Mesenchymal stem cell (in vitro differentiated cells and primary cell): ENCODE data around the gene DENND4B.

ENCODE experiments used
- DNase-seq: peaks from one replicate; pipeline ENCODE4 v3.0.0-alpha.2; 2013
- H2AFZ ChIP-seq: one replicate; pipeline ENCODE4 v1.6.1; 2013; ENCODE audit warnings: low read depth, mild to moderate bottlenecking, control low read depth, inconsistent platforms, low read length, moderate library complexity
- H2AK5ac ChIP-seq: 2 replicates; pipeline ENCODE4 v1.6.1; 2013; ENCODE audit warnings: low read length, moderate library complexity, mild to moderate bottlenecking, inconsistent platforms; ENCODE audit not compliant: severe bottlenecking
- H2BK120ac ChIP-seq: one replicate; pipeline ENCODE4 v1.6.1; 2013; ENCODE audit warnings: low read depth, mild to moderate bottlenecking, inconsistent platforms, low read length, moderate library complexity
- H2BK12ac ChIP-seq, 2 experiments: one replicate each; pipeline ENCODE4 v1.6.1; 2013; ENCODE audit warnings: inconsistent platforms in 2 of 2, low read length in 2 of 2, mild to moderate bottlenecking in 2 of 2, moderate library complexity in 2 of 2, control low read depth in 1 of 2
- H2BK15ac ChIP-seq: one replicate; pipeline ENCODE4 v1.6.1; 2013; ENCODE audit warnings: mild to moderate bottlenecking, low read depth, inconsistent platforms; ENCODE audit not compliant: poor library complexity, severe bottlenecking
- H2BK5ac ChIP-seq: 2 replicates; pipeline ENCODE4 v1.6.1; 2013; ENCODE audit warnings: low read depth, mild to moderate bottlenecking, low read length, control low read depth, inconsistent platforms; ENCODE audit not compliant: poor library complexity, severe bottlenecking
- H3K14ac ChIP-seq, 2 experiments: one replicate each; pipeline ENCODE4 v1.6.1; 2013; ENCODE audit warnings: inconsistent platforms in 2 of 2, low read length in 2 of 2, control low read depth in 1 of 2, mild to moderate bottlenecking in 1 of 2, moderate library complexity in 1 of 2
- H3K18ac ChIP-seq, 2 experiments: one replicate each; pipeline ENCODE4 v1.6.1; 2013; ENCODE audit warnings: inconsistent platforms in 2 of 2, low read length in 2 of 2, control low read depth in 1 of 2, low read depth in 1 of 2, mild to moderate bottlenecking in 1 of 2
- H3K23ac ChIP-seq, 2 experiments: one replicate each; pipeline ENCODE4 v1.6.1; 2013; ENCODE audit warnings: inconsistent platforms in 2 of 2, low read length in 2 of 2, mild to moderate bottlenecking in 2 of 2, moderate library complexity in 2 of 2, control low read depth in 1 of 2
- H3K27ac ChIP-seq: 2 replicates; pipeline ENCODE4 v1.5.1; 2013; ENCODE audit warnings: mild to moderate bottlenecking, moderate library complexity, low read length, control low read depth, inconsistent platforms; ENCODE audit not compliant: poor library complexity, severe bottlenecking
- H3K27me3 ChIP-seq, 2 experiments: 2 replicates each; pipeline versions ENCODE4 v1.6.1 to v1.7.0; 2013; ENCODE audit warnings: low read length in 2 of 2, mild to moderate bottlenecking in 2 of 2, moderate library complexity in 2 of 2, control low read depth in 1 of 2, inconsistent platforms in 1 of 2; ENCODE audit not compliant: control insufficient read depth in 1 of 2, insufficient read depth in 1 of 2
- H3K36me3 ChIP-seq, 2 experiments: 2 replicates each; pipeline versions ENCODE4 v1.6.1 to v1.7.0; 2013; ENCODE audit warnings: low read length in 2 of 2, control low read depth in 1 of 2, inconsistent platforms in 1 of 2, low read depth in 1 of 2, mild to moderate bottlenecking in 1 of 2; ENCODE audit not compliant: insufficient read depth in 2 of 2, control insufficient read depth in 1 of 2
- H3K4ac ChIP-seq, 2 experiments: one replicate each; pipeline ENCODE4 v1.6.1; 2013; ENCODE audit warnings: inconsistent platforms in 2 of 2, low read length in 2 of 2, mild to moderate bottlenecking in 2 of 2, moderate library complexity in 2 of 2, control low read depth in 1 of 2, low read depth in 1 of 2
- H3K4me1 ChIP-seq: 2 replicates; pipeline ENCODE4 v1.6.1; 2013; ENCODE audit warnings: low read depth, low read length, control low read depth; ENCODE audit not compliant: control insufficient read depth, insufficient read depth
- H3K4me2 ChIP-seq: 2 replicates; pipeline ENCODE4 v1.6.1; 2013; ENCODE audit warnings: low read length, mild to moderate bottlenecking, inconsistent platforms; ENCODE audit not compliant: poor library complexity, severe bottlenecking
- H3K4me3 ChIP-seq, 2 experiments: 2 replicates each; pipeline versions ENCODE4 v1.5.1 to v1.7.0; 2013; ENCODE audit warnings: low read length in 2 of 2, mild to moderate bottlenecking in 2 of 2, control low read depth in 1 of 2, low read depth in 1 of 2; ENCODE audit not compliant: insufficient read depth in 1 of 2
- H3K79me1 ChIP-seq: replicated peaks from 2 replicates; pipeline ENCODE4 v1.6.1; 2013; ENCODE audit warnings: mild to moderate bottlenecking, control low read depth, low read length, inconsistent platforms; ENCODE audit not compliant: poor library complexity, severe bottlenecking
- H3K9ac ChIP-seq: 2 replicates; pipeline ENCODE4 v1.7.0; 2013; ENCODE audit warnings: mild to moderate bottlenecking, low read length, moderate library complexity
- H3K9me3 ChIP-seq: 2 replicates; pipeline ENCODE4 v1.7.0; 2013; ENCODE audit warnings: mild to moderate bottlenecking, low read length; ENCODE audit not compliant: control insufficient read depth
- H4K8ac ChIP-seq: one replicate; pipeline ENCODE4 v1.6.1; 2013; ENCODE audit warnings: inconsistent platforms, mild to moderate bottlenecking, low read length, moderate library complexity
- H4K91ac ChIP-seq: one replicate; pipeline ENCODE4 v1.6.1; 2013; ENCODE audit warnings: mild to moderate bottlenecking, low read length, inconsistent platforms
- WGBS: methylation state at CpG from one replicate; pipeline ENCODE4 v1.1.7; 2013; ENCODE audit warnings: mixed read lengths; 5-methylcytosine and 5-hydroxymethylcytosine counted together

The DENND4B gene

DNA sequence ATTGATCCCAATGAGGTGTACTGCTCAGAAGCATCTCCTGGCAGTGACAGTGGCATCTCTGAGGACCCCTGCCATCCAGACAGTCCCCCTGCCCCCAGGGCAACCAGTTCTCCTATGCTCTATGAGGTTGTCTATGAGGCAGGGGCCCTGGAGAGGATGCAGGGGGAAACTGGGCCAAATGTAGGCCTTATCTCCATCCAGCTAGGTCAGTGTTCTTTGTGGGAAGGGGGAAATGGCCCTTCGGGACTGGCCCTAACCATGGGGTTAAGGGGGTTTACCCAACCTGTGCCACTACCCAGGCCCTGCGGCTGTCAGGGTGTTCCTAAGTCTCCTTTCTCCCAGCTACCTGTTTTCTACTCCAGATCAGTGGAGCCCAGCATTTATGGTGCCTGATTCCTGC, 22.5 kb upstream of the DENND4B start:
- H3K27ac ChIP-seq, result no peak overlapping the region
- H3K79me1 ChIP-seq, result peaks cover 10% of the 10 kb centered on the region
- H4K91ac ChIP-seq, result peak overlapping the region; percentile 56
- peak overlapping the region in 1 of 2 experiments; percentile 27 for H3K23ac ChIP-seq
- no peak overlapping the region for H3K9ac ChIP-seq
- H3K27me3 ChIP-seq, result no peaks in the 10 kb centered on the region
- no peak overlapping the region for H3K18ac ChIP-seq
- no peak overlapping the region for H3K4me2 ChIP-seq
- H2AK5ac ChIP-seq, result peak overlapping the region; percentile 68
- no peak overlapping the region for H2BK15ac ChIP-seq
- H3K4me3 ChIP-seq, result peak overlapping the region in 1 of 2 experiments; percentile 95
- no peak for DNase-seq
- H2BK5ac ChIP-seq, result no peak overlapping the region
- no peak overlapping the region for H2BK12ac ChIP-seq
- H3K36me3 ChIP-seq, result peaks cover 14 to 16% of the 10 kb centered on the region in 2 experiments
- H2AFZ ChIP-seq, result no peak overlapping the region
- H3K4me1 ChIP-seq, result peaks cover 10% of the 10 kb centered on the region
- H2BK120ac ChIP-seq, result no peak overlapping the region
- H3K14ac ChIP-seq, result no peak overlapping the region
- H4K8ac ChIP-seq, result no peak overlapping the region
- H3K4ac ChIP-seq, result no peak overlapping the region
- 100% methylated on average over 2 of the region's 2 CpGs for WGBS
- no peaks in the 10 kb centered on the region for H3K9me3 ChIP-seq

DNA sequence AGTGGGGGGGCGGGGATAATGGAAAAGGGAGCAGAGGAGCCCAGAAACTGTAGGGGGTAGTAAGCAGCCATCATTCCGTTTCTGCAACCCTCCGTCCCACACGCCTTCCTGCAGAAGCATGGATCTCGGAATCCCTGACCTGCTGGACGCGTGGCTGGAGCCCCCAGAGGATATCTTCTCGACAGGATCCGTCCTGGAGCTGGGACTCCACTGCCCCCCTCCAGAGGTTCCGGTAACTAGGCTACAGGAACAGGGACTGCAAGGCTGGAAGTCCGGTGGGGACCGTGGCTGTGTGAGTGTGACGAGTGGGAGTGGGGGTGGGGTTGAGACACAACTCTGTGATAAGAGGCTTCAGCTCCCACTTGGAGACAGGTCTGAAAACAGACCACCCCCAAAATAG, 21.9 kb upstream of the DENND4B start:
- Histone ChIP-seq H2BK5ac (no peak overlapping the region), H2AK5ac (peak overlapping the region; percentile 11), H2AFZ (no peak overlapping the region), H2BK120ac (no peak overlapping the region), H3K36me3 (peaks cover 8 to 10% of the 10 kb centered on the region in 2 experiments), H3K79me1 (peaks cover 10% of the 10 kb centered on the region), H3K4me2 (peak overlapping the region; percentile 72), H3K14ac (peak overlapping the region in 1 of 2 experiments; percentile 18), H3K9me3 (no peaks in the 10 kb centered on the region), H3K4me1 (peaks cover 10% of the 10 kb centered on the region), H3K4ac (peak overlapping the region; percentile 69 to 94), H3K9ac (peak overlapping the region; percentile 89), H3K27ac (no peak overlapping the region), H2BK12ac (peak overlapping the region in 1 of 2 experiments; percentile 21), H3K23ac (no peak overlapping the region), H3K4me3 (peak overlapping the region in 1 of 2 experiments; percentile 95), H2BK15ac (no peak overlapping the region), H3K27me3 (no peaks in the 10 kb centered on the region), H3K18ac (no peak overlapping the region), H4K8ac (peak overlapping the region; percentile 97), H4K91ac (peak overlapping the region; percentile 74)
- 96% methylated on average over 13 of the region's 13 CpGs for WGBS
- DNase-seq, result no peak

DNA sequence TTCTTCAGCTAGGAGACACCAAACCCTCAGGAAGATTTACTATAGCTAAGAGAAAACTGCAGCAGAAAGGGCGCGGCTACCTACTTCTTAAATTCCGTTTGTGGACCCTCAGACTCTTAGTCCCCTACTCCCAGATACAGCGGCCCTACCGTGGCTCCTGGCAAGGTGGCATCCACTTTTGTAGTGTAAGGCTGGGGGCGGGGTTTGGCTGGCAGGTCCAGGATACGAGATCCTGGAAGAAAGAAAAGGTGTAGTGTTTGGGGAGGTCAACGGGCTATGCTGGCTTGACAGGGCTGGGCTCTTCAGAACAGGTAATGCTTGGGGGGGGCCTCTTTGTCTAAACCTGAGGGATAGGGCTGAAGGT, 21.5 kb upstream of the DENND4B start:
- Histone ChIP-seq H3K4me2 (peak overlapping the region; percentile 72), H2AFZ (peak overlapping the region; percentile 66), H4K8ac (peak overlapping the region; percentile 97), H2BK5ac (no peak overlapping the region), H4K91ac (peak overlapping the region; percentile 74), H3K27me3 (no peaks in the 10 kb centered on the region), H2BK12ac (peak overlapping the region; percentile 61 to 63), H3K4ac (peak overlapping the region; percentile 69 to 94), H3K79me1 (peaks cover 10% of the 10 kb centered on the region), H3K4me1 (peaks cover 10% of the 10 kb centered on the region), H3K9me3 (no peaks in the 10 kb centered on the region), H3K23ac (no peak overlapping the region), H3K14ac (no peak overlapping the region), H2AK5ac (no peak overlapping the region), H2BK120ac (peak overlapping the region; percentile 71), H3K27ac (peak overlapping the region; percentile 44), H2BK15ac (no peak overlapping the region), H3K36me3 (peaks cover 4 to 6% of the 10 kb centered on the region in 2 experiments), H3K9ac (peak overlapping the region; percentile 89), H3K4me3 (peak overlapping the region; percentile 43 to 95), H3K18ac (peak overlapping the region in 1 of 2 experiments; percentile 67)
- no peak for DNase-seq
- WGBS, result 45% methylated on average over 6 of the region's 8 CpGs

DNA sequence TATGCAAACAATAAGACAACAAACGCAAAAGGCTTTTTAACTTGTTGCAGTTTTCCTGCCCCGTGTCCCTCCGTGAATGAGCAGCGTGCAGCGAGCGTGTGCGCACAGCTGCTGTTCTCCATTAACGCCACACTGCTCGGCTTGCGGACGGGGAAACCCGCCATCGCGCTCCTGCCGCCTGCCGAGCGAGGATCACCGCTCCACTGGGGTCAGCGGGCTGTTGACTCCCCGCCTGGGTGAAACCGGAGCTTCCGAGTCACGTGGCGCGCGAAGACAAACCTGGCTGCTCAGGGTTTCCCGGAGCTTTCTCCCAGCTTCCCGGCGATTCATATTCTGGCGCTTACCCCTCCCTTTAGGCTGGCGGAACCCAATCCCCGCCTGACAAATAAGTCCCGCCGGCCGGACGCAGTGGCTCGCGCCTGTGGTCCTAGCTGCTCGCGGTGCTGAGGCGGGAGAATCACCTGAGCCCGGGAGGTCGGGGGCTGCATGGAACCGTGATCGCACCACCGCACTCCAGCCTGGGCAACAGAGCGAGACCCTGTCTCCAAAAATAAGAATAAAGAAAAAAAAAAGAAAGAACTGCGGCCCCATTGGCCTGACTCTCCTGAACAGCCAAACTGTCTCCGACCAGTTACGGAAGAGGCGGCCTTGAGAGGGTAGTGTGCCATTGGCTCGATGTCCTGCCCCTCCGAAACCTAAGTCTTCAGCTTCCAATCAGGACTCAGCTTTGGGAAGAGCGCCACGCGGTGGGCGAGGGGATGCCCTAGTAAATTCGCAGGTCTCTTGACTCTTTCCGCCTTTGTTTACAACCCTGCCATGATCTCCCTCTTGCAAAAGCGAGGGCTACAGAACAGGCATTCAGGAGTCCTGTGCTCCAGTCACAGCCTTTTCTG, 20.8 kb upstream of the DENND4B start, which contains the start of gene CREB3L4:
Gene CREB3L4, plus strand, starts transcription at position 796 of the 893 bp plus-strand sequence. CDS start 624 bp downstream, outside the sequence.
- Histone ChIP-seq H3K9ac (peak within 1 kb of the TSS; percentile 89), H3K79me1 (peaks cover 10% of the 10 kb centered on the region), H3K18ac (peak within 1 kb of the TSS; percentile 67 to 89), H2AK5ac (peak within 1 kb of the TSS; percentile 11), H2BK5ac (peak within 1 kb of the TSS; percentile 24), H3K36me3 (no peaks in the 10 kb centered on the region), H3K23ac (no peak within 1 kb of the TSS), H3K4ac (peak within 1 kb of the TSS; percentile 69 to 94), H2BK15ac (no peak within 1 kb of the TSS), H3K9me3 (no peaks in the 10 kb centered on the region), H3K4me2 (peak within 1 kb of the TSS; percentile 72), H2AFZ (peak within 1 kb of the TSS; percentile 86), H3K14ac (peak within 1 kb of the TSS in 1 of 2 experiments; percentile 72), H4K8ac (peak within 1 kb of the TSS; percentile 97), H3K4me1 (peaks cover 12% of the 10 kb centered on the region), H3K27ac (peak within 1 kb of the TSS; percentile 90), H3K27me3 (no peaks in the 10 kb centered on the region), H2BK120ac (peak within 1 kb of the TSS; percentile 85), H2BK12ac (peak within 1 kb of the TSS; percentile 61 to 63), H4K91ac (peak within 1 kb of the TSS; percentile 74), H3K4me3 (peak within 1 kb of the TSS; percentile 70 to 95)
- 2% methylated on average over 56 of the region's 60 CpGs for WGBS
- peak; percentile 99 for DNase-seq
